GM21786 (cell line): ENCODE results near the gene CDH24.

Experiments
- ATAC-seq: cut with Tn5 transposase; IDR thresholded peaks from one replicate; pipeline ENCODE4 v1.9.1; 2021; ENCODE audit not compliant: unreplicated experiment

CDH24 gene

DNA sequence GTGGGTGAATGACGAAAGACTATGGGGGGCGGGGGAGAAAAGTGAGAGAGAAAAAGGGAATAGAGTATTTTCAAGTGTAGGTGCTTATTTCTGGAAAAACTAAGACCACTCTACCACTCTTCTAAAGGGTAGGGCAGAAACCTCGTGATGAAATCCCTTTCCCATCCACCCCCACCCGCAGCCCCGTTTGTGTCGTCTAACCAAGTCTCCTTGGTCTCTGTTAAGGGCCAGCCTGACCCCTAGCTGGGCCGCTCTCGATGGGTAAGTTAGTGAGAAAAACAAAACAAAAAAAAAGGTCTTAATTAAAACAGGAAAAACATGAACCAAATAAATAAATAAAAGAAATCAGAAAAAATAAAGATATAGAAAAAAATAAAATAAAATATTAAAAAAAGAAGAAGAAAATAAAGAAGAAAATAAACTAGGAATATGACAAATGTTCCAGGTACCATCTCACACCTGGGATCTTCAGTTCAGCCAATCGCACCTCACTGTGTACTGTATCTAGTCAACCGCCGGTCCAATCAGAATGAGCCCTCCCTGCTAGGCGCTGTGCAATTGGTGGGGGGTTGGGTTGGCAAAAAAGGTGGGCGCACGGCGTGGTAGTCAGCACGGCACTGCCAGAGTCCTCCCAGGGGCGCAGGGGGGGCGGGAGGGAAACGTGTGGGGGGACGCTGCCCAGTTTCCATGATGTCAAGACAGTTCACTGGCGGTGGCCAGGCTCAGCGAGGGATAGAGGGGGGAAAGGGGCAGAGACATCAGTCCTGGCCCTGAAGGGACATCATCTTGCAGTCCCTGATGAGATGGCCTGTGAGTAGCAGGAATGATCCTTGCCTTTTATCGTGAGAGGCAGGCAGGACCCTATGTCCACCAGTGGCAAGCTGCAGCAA lies 9.8 kb upstream of the CDH24 start:
- no peak for ATAC-seq

DNA sequence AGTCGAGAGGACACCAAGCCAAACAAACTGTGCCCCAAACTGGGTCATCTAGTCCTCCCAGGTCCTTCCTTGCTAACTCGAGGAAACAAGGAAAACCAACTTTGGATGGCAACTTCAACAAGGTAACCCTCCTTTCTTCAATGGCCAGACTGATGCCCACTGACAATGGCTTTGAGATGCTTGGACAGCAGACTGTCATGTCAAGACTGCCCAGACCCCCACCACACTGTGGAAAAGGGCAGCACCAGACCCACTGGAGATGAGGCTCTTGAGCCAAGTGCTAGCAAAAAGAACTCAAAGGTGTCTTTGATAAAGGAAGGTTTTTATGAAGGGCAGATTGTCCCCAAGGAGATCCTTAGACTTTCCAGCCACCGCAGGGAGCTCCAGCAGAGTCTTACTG lies 9.0 kb upstream of the CDH24 start:
- ATAC-seq = no peak

DNA sequence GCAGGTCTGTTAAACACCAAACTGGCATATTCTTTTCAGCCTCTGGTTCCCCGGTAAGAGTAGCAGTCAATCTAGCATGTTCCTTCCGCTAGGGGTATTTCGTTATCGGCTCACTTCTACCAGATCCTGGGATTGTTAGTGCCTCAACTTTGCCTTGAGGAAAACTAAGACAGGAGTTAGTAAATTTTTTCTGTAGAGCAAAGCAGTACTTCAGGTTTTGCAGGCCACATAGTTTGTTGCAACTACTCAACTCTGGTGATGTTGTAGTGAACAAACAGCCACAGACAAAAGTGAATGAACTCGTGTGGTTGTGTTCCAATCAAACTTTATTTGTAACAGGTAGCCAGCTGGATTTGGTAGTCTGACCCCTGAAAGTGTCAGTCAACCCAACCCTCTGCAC lies 6.3 kb upstream of the CDH24 start:
- no peak for ATAC-seq

DNA sequence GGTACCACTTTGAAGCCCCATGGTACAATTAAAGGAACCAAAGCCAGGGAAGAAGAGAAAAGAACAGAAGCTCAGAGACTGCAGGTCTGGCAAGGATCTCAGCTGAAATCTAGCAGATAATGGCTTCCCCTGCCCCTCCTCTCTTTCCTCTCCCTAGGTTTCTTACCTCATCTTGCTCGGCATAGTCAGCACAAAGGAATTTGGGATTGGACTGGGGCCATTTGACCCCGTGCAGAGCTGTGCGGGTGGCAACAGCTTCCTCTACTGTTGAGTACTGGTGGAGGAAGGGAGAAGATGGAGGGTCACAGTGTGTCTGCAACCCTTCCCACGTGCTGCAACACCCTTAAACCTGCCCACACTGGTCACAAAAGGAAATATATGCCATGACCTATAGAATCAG lies 4.7 kb upstream of the CDH24 start:
- ATAC-seq = no peak

DNA sequence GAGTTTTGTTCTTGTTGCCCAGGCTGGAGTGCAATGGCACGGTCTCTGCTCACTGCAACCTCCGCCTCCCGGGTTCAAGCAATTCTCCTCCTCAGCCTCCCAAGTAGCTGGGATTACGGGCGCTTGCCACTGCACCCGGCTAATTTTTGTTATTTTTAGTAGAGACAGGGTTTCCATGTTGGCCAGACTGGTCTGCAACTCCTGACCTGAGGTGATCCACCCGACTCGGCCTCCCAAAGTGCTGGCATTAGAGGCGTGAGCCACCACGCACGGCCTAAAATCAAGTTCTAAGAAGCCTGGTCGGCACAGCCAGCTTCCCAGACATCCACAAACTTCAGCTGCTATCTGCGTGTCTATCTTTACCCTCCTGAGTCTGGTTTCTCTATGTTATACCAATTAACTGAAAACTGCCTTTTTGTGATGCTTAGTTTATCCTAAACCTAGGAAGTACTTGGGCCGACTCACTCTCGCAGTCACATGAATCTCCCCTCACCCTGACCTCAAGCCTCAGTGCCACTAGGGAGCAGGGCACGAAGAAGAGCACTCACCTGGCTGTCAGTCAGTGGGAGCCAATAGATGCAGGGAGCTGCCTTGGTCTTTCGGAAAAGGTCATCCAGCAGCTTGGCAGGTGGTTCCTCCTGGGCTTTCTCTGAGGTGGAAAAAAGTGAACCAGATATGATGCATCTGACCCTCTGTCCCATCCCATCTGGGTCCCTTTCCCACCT lies 3.4 kb upstream of the CDH24 start:
- no peak for ATAC-seq

DNA sequence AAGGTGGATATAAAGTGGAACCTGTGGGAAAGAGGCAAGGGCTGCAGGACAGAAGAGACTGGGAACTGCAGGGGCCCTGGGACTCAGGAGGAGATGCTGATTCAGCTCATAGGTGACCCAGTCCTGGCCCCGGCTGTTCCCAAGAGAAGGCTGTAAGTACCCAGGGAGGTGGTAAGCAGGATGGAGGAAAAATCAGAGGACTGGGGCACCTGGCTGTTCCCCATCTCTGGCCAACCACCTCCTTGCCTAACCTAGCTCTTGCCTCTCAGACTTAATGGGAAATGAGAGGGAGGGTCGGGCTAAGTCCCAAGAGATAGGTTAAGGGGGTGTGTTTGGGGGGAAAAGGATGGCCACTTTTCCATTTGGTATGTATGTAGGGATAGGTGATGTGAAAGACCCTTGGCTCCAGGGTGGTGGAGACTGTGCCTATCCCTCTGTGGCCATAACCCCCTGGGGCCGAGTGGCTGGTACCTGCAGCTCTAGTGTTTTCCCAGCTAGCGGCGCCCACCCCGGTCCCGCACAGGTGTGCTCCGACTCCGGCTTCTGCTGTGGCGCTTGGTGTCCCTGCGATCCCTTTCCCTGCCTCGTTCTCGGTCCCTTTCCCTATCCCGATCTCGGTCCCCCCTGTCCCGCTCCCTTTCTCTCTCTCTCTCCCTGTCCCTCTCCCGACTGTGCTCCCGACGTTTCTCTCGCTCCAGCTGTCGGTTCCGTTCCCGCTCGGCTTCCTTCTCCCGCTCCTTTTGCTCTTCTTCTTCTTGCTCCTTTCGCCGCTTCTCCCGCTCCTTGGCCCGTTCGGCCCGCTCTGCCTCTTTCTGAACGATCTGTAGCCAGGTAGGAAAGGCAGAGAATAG lies 1.6 kb upstream of the CDH24 start:
- no peak for ATAC-seq

DNA sequence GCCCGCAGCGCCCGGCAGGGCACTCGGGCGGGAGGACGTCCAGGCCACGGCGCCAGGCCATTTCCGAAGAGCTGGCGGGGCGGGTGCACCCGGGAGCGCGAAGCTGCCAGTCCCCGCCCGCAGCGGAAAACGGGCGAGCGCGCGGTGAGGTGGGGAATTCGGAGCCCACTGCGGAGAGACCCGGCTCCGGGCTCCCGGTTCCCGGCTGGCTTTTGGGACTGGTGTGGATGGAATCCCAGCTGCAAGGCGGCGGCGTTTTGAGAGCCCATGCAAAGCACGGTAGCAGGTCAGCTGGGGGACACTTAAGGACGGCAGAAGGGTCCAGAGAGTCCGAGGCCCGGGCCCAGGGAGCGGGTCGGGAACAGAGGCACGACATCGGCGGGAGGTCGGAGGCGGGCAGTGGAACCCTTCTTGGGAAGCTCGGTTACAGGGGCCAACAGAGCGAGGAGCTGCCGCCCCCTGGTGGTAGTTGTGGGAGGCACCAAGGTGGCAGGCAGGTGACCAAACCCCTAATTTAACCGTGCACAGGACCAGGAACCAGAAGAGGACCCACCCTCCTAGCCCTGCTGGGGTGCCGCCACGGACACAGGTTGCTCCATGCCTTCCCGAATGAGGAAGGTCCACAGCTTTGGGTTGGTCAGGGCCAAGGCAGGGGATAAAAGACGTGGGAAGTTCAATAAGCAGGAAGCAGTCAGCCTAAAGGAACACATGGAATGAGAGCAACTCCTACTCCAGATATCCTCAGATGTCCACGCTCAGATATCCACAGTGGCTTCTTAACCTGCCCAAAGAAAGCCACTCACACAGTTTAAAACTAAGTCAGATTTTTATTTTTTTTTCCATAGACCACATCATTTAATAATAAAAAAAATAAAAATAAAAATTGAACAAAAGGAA lies 685 bp upstream of the CDH24 start:
- ATAC-seq = peak; percentile 46

DNA sequence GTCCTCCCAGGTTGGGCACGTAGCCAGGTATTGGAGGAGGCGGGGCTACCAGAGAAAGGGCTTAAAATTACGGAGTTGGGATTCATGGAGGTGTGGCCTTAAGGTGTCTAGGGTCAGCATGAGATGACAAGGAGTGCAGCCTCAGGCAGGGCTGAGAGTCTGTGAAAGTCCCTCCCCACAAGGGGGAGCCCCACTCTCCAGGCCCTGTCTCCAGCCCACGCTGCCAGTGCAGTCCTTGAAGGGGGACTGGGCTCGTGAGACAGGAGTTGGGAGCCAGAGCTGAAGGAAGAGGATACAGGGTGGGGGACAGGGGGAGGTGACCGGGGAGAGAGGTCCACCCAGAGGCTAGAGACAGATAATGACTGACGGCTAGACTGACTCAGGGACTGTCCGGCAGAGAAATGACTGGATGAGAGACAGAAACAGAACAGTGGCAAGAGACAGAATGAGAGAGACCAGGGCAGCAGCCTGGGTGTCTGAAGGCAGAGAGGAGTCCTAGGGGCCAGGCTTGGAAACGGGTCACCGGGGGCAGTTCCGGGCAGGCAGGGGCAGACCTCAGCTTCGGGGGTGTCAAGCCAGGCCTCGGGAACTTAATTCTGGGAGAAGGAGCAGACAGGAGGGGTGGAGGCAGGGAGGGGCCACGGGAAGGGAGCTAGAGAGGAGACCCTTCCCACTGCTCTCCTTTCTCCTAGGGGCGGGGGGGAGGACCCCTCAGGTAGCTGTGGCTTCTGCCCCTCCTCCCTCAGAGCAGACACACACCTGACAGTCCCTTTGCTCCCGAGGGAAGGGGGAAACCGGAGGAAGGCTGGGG lies 970 bp downstream of the CDH24 start:
- peak; percentile 64 for ATAC-seq

DNA sequence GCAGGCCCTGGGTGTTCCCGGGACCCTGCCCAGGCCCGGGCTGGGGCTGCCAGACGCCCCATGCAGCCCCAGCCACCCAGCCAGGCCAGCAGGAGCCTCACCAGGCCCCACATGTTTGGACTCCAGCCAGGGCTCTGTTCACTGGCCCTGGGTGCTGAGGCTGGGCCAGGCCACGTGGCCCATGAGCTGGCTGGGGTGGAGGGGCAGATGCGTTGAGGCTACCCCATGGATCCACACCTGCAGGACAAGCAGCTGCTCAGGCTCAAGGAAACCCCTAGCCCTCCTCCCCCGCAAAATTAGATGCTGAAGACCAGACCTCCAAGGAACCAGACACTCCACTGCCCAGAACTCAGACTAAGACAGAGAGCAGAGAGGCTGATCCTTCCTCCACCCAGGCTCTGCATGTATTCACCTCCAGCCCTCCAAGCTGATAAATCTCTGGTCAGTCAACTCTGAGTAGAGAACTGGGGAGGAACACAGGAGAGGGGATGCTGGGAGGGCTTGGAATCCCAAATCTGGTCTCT lies 1.6 kb downstream of the CDH24 start:
- no peak for ATAC-seq

DNA sequence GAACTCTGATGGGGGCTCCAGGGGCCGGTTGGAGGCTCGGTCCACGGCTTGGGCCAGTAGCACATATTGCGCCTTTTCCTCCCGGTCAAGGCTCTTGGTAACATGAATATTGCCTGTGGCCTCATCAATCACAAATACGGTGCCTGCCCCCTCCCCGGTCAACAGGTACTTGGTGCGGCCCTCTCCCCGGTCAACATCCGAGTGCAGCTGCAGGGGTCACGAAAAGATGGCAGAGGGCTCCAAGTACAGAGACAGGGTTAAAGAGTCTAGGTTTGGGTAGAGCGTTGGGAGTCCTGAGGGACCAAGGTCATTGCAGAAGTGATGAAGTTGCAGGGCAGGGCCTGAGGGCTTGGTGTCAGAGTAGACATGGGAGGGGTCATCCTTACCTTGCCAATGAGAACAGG lies 2.2 kb downstream of the CDH24 start:
- no peak for ATAC-seq

DNA sequence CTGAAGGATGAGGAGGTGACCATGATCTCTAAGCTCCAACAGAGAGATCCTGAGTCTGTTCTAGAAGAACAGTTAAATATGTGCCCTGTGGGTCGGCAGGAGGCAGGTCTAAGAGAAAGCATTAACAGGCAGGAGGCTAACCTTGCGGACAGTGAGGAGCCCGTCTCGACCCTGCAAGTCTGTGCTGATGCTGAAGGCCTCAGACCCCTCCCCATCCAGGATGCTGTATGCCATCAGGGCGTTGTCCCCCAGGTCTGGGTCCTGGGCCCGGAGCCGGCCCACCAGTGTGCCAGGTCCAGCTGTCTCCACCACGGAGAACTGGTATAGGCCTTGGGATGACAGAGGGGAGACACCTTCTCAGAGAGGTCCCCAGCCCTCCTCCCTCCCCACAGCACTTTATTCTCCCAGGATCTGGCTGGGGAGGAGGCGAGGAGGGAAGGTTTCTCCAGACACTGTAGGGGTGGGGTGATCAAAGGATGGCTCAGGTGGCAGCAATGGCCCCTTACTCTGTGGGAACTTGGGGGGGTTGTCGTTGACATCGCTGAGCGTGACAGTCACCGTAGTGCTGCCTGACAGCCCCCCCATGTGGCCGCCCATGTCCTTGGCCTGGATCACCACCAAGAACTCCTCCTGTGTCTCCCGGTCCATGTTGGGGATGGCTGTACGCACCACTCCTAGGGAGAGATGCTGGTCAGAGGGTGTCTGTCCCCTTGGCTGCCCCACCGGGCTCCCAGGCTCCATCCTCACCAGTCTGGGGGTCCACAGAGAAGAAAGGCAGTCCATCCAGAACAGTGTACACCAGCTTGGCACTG lies 3.1 kb downstream of the CDH24 start:
- no peak for ATAC-seq

DNA sequence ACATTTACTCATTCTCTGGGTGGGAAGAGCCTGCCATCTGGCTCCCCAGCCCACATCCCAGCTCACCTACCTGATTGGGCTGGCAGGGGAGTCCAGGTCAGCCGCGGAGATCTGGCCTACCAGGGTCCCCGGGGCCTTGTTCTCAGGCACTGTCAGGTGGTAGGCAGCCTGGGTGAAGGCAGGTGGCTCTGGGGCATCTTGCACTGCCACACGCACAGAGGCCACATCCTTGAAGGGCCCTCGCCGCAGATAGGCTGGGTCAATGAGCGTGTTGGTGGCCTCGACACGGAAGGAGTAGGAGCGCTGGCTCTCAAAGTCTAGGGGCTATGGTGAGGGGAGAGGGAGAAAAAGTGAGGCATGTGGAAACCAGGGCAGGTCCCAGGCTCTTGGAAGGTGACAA lies 3.9 kb downstream of the CDH24 start:
- no peak for ATAC-seq

DNA sequence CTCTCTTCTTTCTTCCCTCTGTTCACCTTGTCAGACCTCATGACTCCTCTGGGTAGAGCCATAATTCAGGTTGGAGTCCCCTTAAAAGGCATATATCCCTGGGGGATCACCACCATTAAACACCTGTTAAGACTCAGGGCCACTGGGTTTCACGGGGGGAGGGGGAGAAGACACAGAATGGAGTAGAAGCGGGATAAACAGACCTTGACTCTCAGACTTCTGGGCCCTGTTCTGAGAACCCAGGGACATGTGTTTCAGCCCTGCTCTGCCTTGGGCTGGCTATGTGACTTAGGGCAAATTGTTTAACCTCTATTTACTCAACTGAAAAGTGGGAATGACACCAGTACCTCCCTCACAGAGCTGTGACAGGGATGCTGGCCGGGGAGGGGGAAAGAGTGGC lies 4.6 kb downstream of the CDH24 start:
- ATAC-seq = no peak

DNA sequence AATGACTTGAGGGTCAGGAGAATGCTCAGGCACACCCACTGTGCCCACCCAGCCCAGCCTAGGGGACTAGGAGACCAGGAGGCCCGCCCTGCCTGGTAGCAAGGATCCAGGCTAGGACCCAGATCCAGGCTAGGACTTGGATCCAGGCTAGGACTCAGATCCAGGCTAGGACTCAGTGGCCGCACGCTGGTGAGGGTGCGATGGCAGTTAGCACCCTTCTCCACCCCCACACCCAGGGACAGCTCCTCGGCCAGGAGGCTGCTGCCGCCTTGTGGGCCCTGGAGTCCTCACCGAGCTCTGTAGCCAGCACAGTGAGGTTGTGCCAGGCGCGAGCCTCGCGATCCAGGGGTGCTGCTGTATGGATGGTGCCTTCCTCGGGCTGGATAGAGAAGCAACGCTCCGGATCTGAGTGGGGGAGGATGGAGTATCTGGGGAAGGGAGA lies 5.1 kb downstream of the CDH24 start:
- no peak for ATAC-seq

DNA sequence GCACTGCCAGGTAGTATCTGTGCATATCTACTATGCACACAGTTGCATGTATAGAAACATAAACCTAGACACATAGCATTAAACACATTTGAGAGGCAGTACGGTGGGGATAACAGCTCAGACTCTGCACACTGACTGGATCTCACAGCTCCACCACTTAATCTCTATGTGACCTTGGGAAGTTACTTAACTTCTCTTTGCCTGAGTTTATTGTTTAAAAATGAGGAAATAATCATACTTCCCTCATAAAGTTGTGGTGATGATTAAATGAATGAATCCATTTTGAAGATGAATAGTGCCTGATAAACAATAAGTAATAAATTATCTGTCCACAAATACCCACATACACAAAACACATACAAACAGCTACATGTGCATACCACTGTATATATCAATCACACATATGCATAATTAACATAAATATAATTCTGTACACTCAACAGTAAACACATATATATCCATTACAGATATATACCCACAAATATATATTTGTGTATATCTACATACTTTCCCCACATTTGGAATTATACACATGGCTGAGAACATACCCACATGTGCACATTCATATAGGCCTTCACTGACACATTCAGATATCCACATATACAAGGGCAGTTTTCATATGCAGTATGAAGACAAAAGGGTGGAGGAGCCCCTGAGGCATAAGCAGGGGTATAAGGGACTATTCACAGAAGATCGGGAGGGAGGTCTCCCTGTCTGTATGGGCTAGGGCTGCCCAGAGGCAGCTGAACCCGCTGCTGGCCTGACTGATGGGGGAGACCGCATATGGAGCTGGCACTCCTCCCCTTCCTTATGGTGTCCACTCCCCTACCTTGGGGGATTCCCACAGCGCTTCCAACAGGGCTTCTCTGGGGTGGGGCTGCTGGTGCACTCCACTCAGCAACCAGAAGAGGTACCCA lies 5.9 kb downstream of the CDH24 start:
- ATAC-seq = no peak

DNA sequence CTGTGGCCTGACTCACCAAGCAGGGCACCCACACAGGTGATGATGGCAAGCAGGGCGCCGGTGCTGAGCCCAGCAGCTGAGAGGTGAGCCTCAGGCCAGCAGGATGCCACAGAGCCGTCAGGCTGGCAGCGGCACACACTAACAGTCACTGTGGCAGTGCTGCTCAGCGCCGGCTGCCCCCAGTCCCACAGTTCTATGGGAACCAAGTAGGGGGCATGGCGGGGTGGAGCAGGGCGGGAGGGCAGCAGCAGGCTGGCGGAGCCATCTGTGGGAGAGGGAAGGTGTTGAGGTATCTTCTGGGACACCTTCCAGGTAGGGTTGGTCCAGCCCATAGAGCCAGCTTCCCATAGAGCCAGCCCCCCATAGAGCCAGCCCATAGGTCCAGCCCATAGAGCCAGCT lies 8.3 kb downstream of the CDH24 start:
- ATAC-seq = no peak
